ENCODE measurements around the gene LYSMD3.

LYSMD3 gene

DNA sequence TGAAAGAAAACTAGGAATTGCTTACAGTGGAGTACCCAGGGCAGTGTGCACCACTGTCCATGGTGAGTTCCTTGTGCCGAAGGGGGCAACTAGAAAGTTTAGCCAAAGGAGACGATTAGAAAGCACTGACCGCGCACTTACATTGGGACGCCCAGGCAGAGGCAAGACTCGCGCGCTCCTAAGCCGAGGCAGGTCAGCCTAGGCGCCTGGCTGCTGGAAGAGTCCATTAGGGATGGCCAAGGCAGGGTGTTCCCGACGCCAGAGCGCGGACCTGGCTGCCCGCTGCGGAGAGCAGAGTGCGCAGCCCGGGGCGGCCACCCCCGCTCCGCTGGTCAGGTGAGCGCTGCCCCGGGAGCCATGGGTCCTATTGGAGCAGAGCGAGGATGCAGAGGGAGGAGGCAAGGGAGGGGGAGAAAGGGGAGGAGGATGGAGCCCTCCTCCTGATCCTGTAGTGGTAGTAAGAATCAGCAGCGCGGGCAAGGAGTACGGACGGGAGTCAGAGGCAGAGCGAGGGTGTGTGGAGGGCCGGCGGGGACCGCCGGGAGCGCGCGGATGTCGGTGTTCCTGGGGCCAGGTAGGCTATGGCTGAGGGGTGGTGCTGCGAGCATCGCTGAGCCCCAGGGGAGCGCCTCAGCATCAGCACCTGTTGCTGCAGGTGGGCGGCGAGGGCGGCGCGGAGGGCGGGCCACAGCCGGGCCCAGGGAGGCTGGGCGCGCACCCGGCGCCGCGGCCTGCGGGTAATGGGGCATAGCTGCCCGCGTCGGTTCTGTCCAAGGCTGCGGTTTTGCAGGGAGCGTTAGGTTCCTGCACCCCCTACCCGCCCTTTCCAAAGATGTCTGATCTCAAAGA is 29.2 kb upstream of the LYSMD3 start, which contains the start of gene ADGRV1:
Gene ADGRV1, plus strand, starts transcription at position 454 of the 849 bp plus-strand sequence. Its CDS starts 99 bp downstream, at position 553.
- H3K9me3 ChIP-seq (ENCODE audit: insufficient read depth, low read depth, low read length), result no peaks in the 10 kb centered on the region
- H3K27ac ChIP-seq (ENCODE audit: low read length), result peak within 1 kb of the TSS; percentile 52
- peak within 1 kb of the TSS; percentile 85 for H3K4me3 ChIP-seq (ENCODE audit: low read length)
- H3K4me1 ChIP-seq (ENCODE audit: insufficient read depth, low read length), result peaks cover 75% of the 10 kb centered on the region
- no peaks in the 10 kb centered on the region for H3K36me3 ChIP-seq (ENCODE audit: insufficient read depth, low read depth, low read length)
- peak within 1 kb of the TSS; percentile 89 for H3K9ac ChIP-seq (ENCODE audit: low read depth, low read length)
- H3K27me3 ChIP-seq (ENCODE audit: insufficient read depth, low read length), result no peaks in the 10 kb centered on the region

DNA sequence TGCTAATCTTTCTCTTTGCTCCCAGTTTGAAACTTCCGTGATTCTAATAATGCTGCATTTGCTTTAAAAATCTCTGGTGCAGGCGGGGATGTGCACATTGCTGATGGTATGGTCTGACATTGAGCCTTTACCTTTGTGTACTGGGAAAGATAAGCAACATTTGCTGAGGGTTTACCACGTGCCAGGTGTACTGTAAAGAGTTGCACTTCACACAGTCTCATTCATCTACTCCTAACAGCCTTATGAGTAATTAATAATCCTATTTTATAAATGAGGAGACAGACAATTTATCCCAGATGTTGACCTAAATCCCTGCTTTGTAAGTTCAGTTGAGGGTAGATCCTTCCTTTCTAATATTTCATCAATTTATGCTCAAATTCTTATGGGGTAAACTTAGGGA is 28.5 kb upstream of the LYSMD3 start:
- Histone ChIP-seq H3K27me3 (ENCODE audit: insufficient read depth, low read length) (no peaks in the 10 kb centered on the region), H3K9ac (ENCODE audit: low read depth, low read length) (peak overlapping the region; percentile 89), H3K9me3 (ENCODE audit: insufficient read depth, low read depth, low read length) (no peaks in the 10 kb centered on the region), H3K36me3 (ENCODE audit: insufficient read depth, low read depth, low read length) (no peaks in the 10 kb centered on the region), H3K4me3 (ENCODE audit: low read length) (peak overlapping the region; percentile 85), H3K27ac (ENCODE audit: low read length) (peak overlapping the region; percentile 52), H3K4me1 (ENCODE audit: insufficient read depth, low read length) (peaks cover 71% of the 10 kb centered on the region)

DNA sequence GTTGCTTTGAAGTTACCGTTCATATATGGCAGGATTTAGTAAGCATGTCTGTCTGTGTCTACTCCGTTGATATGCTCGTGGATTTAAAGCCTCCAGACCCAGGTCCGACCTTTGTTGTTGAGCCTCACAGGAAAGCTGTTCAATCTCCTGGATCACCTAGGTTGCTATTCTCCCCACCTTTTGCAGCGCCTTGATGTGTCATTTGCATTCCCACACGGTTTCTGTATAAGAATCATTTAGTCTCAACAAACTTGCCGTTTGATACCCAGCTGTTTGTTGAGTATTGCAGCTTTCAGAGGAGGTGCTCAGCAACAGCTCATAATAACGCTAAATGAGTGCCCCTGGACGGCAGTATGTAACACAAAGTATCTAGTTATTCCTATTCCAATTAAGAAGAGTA is 28.0 kb upstream of the LYSMD3 start:
- Histone ChIP-seq H3K9me3 (ENCODE audit: insufficient read depth, low read depth, low read length) (no peaks in the 10 kb centered on the region), H3K4me1 (ENCODE audit: insufficient read depth, low read length) (peaks cover 66% of the 10 kb centered on the region), H3K36me3 (ENCODE audit: insufficient read depth, low read depth, low read length) (no peaks in the 10 kb centered on the region), H3K27ac (ENCODE audit: low read length) (peak overlapping the region; percentile 52), H3K4me3 (ENCODE audit: low read length) (peak overlapping the region; percentile 85), H3K27me3 (ENCODE audit: insufficient read depth, low read length) (no peaks in the 10 kb centered on the region), H3K9ac (ENCODE audit: low read depth, low read length) (peak overlapping the region; percentile 89; the same call in 1 of the 2 replicates)

DNA sequence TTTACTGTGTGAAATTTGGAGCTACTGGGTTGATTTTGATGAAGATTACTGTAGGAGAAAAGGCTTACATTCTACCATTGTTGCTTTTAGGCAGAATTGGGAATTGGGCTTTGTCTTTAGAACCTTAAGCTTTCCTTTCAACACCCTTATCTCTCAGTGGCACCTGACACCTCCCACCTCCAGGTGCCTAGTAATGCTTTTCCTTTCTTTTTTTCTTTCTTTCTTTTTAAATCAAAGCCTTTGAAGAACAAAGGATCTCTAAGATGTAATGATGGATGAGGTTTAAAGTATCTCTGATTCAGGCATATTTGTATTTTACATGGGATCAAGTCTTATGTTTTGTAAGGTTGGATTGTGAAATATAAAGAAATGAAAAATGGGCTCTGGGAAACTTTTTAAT is 26.3 kb upstream of the LYSMD3 start:
- Histone ChIP-seq H3K36me3 (ENCODE audit: insufficient read depth, low read depth, low read length) (no peaks in the 10 kb centered on the region), H3K4me3 (ENCODE audit: low read length) (peak overlapping the region; percentile 19; the same call in 1 of the 2 replicates), H3K27me3 (ENCODE audit: insufficient read depth, low read length) (no peaks in the 10 kb centered on the region), H3K9me3 (ENCODE audit: insufficient read depth, low read depth, low read length) (no peaks in the 10 kb centered on the region), H3K4me1 (ENCODE audit: insufficient read depth, low read length) (peaks cover 49% of the 10 kb centered on the region), H3K27ac (ENCODE audit: low read length) (no peak overlapping the region), H3K9ac (ENCODE audit: low read depth, low read length) (no peak overlapping the region)

DNA sequence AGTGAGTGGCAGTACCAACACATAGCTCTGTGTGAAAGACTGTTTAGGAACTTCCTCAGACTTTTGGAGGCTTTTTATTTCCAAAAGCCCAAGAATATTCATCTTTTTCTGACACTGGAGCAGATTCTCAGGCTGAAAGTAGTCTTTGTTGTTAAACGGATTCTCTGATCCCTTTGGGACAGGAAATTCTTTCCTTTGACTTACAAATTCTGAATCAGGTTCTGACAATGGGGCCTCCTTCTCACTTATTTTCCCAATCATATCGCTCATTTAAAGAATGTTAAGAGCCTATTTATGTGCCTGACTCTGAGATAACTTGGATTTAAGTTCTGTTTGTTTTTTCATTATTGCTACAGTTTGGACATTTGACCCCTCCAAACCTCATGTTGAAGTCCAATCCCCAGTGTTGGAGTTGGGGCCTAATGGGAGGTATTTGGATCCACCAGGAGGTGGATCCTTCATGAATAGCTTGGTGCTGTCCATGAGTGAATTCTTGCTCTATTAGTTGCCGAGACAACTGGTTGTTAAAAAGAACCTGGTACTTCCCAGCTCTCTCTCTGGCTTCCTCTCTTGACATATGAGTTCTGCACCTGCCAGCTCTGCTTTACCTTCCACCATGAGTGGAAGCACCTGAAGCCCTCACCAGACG is 25.1 kb upstream of the LYSMD3 start:
- Histone ChIP-seq H3K27me3 (ENCODE audit: insufficient read depth, low read length) (no peaks in the 10 kb centered on the region), H3K9me3 (ENCODE audit: insufficient read depth, low read depth, low read length) (no peaks in the 10 kb centered on the region), H3K36me3 (ENCODE audit: insufficient read depth, low read depth, low read length) (no peaks in the 10 kb centered on the region), H3K4me1 (ENCODE audit: insufficient read depth, low read length) (peaks cover 44% of the 10 kb centered on the region), H3K4me3 (ENCODE audit: low read length) (peak overlapping the region; percentile 19; the same call in 1 of the 2 replicates), H3K9ac (ENCODE audit: low read depth, low read length) (peak overlapping the region; percentile 18; the same call in 1 of the 2 replicates), H3K27ac (ENCODE audit: low read length) (no peak overlapping the region)

DNA sequence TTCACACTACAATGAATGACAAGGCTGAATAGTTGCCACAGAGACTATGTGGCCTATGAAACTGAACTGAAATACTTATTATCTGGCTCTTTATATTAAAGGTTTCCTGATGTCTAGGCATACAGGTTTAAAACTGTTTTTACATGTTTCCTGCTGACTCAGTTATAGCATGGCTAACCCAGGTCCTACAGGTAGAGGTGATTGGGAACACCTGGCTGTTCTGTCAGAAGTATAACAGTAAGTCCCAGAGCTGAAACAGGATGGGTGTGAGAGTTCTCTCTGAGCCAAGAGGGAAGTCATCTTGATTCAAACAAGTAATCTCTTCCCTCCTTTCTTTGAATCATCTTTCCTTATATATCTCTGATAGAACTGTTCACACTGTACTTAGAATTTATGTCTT is 24.3 kb upstream of the LYSMD3 start:
- peaks cover 44% of the 10 kb centered on the region for H3K4me1 ChIP-seq (ENCODE audit: insufficient read depth, low read length)
- H3K27me3 ChIP-seq (ENCODE audit: insufficient read depth, low read length), result no peaks in the 10 kb centered on the region
- H3K4me3 ChIP-seq (ENCODE audit: low read length), result peak overlapping the region; percentile 19

DNA sequence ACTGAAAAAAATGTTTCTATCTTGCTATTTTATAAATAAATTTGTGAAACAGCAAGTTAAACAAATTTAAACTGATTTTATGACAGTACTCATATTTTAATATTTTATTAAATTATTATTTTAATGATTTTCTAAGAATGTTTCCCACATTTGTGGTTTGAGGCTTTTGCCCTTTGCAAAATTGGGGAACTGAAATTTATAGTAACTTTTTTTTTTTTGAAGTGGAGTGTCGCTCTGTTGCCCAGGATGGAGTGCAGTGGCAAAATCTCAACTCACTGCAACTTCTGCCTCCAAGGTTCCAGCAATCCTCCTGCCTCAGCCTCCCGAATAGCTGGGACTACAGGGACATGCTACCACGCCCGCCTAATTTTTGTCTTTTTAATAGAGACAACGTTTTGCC is 22.0 kb upstream of the LYSMD3 start:
- Histone ChIP-seq H3K9ac (ENCODE audit: low read depth, low read length) (no peak overlapping the region), H3K4me1 (ENCODE audit: insufficient read depth, low read length) (peaks cover 44% of the 10 kb centered on the region), H3K27me3 (ENCODE audit: insufficient read depth, low read length) (no peaks in the 10 kb centered on the region), H3K27ac (ENCODE audit: low read length) (no peak overlapping the region), H3K4me3 (ENCODE audit: low read length) (no peak overlapping the region), H3K9me3 (ENCODE audit: insufficient read depth, low read depth, low read length) (no peaks in the 10 kb centered on the region), H3K36me3 (ENCODE audit: insufficient read depth, low read depth, low read length) (no peaks in the 10 kb centered on the region)

More for the DNA sequence above, 24.3 kb upstream of the LYSMD3 start:
- H3K9ac ChIP-seq (ENCODE audit: low read depth, low read length), result peak overlapping the region; percentile 18; the same call in 1 of the 2 replicates
- no peaks in the 10 kb centered on the region for H3K9me3 ChIP-seq (ENCODE audit: insufficient read depth, low read depth, low read length)
- H3K27ac ChIP-seq (ENCODE audit: low read length), result no peak overlapping the region
- H3K36me3 ChIP-seq (ENCODE audit: insufficient read depth, low read depth, low read length), result no peaks in the 10 kb centered on the region

DNA sequence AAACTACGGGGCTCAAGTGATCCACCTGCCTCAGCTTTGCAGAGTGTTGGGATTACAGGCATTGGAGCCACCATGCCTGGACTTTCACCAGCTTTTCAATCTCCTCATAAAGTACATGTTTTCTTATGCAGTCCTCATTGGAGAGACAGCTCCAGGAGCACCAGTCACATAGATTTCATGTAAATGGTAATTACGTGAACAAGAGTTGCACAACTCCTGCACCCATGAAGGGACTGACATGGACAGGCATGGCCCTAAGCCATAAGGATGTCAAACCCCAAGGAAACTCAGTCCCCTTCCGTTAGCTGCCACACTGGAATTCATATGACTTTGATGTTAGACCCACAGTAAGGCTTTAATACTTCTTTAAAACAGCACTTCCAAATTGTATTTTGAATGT is 21.6 kb upstream of the LYSMD3 start:
- Histone ChIP-seq H3K27ac (ENCODE audit: low read length) (no peak overlapping the region), H3K9me3 (ENCODE audit: insufficient read depth, low read depth, low read length) (no peaks in the 10 kb centered on the region), H3K4me3 (ENCODE audit: low read length) (no peak overlapping the region), H3K36me3 (ENCODE audit: insufficient read depth, low read depth, low read length) (no peaks in the 10 kb centered on the region), H3K27me3 (ENCODE audit: insufficient read depth, low read length) (no peaks in the 10 kb centered on the region), H3K9ac (ENCODE audit: low read depth, low read length) (no peak overlapping the region), H3K4me1 (ENCODE audit: insufficient read depth, low read length) (peaks cover 42% of the 10 kb centered on the region)

DNA sequence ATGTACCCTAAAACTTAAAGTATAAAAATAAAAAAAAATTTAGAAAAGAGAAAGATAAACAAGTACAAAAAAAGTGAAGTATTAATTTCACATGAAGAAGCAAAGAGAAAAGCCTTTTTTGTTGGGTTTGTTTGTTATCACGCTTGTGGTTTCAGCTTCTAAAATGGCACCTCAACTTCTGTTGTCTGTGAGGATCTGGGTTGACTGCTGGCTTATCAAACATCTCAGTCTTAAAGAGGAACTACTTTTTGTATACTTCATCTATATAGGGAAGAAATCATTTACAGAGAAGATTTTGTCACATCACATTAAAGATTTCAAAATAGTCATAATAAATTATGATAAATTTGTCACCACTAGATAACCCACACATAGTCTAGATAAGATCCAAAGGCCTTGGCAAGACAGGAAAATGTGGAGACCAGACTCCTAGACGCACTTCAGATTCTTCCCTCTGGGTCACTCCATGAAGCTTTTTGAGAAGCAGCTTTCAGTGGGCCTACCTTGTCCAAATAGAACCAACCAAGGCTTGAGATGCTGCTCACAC is 20.4 kb upstream of the LYSMD3 start:
- Histone ChIP-seq H3K9me3 (ENCODE audit: insufficient read depth, low read depth, low read length) (no peaks in the 10 kb centered on the region), H3K4me1 (ENCODE audit: insufficient read depth, low read length) (peaks cover 31% of the 10 kb centered on the region)

DNA sequence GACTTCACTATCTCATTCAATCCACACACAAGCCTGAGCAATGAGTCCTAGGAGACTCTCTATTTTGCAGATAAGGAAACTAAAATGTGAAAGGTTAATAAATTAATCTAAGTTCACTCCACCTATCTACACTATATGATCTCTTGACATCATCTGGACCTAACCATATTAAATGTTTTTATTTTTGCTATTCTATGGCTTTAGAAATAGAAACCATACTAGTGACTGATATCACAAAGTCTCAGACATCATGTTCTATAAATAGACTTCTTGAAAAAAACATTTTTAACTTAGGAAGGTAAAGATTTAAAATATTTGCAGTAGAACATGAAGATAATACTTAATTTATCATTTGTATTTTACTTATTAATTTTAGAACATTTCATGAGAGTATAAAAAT is 19.8 kb upstream of the LYSMD3 start:
- Histone ChIP-seq H3K9ac (ENCODE audit: low read depth, low read length) (no peak overlapping the region), H3K36me3 (ENCODE audit: insufficient read depth, low read depth, low read length) (no peaks in the 10 kb centered on the region), H3K27me3 (ENCODE audit: insufficient read depth, low read length) (no peaks in the 10 kb centered on the region), H3K4me1 (ENCODE audit: insufficient read depth, low read length) (peaks cover 25% of the 10 kb centered on the region), H3K4me3 (ENCODE audit: low read length) (no peak overlapping the region), H3K9me3 (ENCODE audit: insufficient read depth, low read depth, low read length) (no peaks in the 10 kb centered on the region), H3K27ac (ENCODE audit: low read length) (no peak overlapping the region)

More for the DNA sequence above, 20.4 kb upstream of the LYSMD3 start:
- Histone ChIP-seq H3K36me3 (ENCODE audit: insufficient read depth, low read depth, low read length) (no peaks in the 10 kb centered on the region), H3K9ac (ENCODE audit: low read depth, low read length) (no peak overlapping the region), H3K27me3 (ENCODE audit: insufficient read depth, low read length) (no peaks in the 10 kb centered on the region), H3K4me3 (ENCODE audit: low read length) (no peak overlapping the region), H3K27ac (ENCODE audit: low read length) (no peak overlapping the region)

DNA sequence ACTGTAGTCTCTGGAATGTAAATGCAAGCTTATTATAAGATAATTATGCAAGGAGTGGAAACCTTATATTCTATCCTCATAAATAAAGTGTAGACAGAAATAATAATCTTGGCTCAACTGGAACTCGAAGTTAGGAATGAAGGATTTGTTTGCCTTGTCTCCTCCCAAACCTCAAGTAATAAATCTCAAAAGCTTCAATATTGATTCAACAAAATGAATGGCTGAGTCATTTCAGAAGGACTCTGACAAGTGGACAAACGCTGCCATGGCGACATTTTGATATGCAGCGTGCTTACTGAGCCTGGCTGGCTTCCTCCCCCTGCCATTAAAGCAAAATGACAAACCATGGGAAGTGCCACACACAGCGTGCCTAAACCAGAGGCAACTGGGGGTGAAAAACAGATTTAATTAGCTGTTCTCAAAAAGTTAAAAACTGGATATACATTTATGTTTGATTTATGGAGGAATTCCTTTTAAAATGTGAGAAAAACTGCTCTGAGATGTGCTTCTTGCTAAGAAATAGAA is 18.7 kb upstream of the LYSMD3 start:
- H3K4me3 ChIP-seq (ENCODE audit: low read length), result no peak overlapping the region

More for the DNA sequence above, 18.7 kb upstream of the LYSMD3 start:
- Histone ChIP-seq H3K9ac (ENCODE audit: low read depth, low read length) (no peak overlapping the region), H3K9me3 (ENCODE audit: insufficient read depth, low read depth, low read length) (no peaks in the 10 kb centered on the region), H3K27ac (ENCODE audit: low read length) (no peak overlapping the region), H3K27me3 (ENCODE audit: insufficient read depth, low read length) (no peaks in the 10 kb centered on the region), H3K36me3 (ENCODE audit: insufficient read depth, low read depth, low read length) (no peaks in the 10 kb centered on the region), H3K4me1 (ENCODE audit: insufficient read depth, low read length) (peaks cover 24% of the 10 kb centered on the region; the same call in 1 of the 2 replicates)
